ENCODE measurements around the gene TSPEAR.
A peak's percentile ranks its signal among the peaks of the same experiment; 100 is the strongest.
"Not testable (repeated sequence)": the region's sequence is repeated elsewhere in the genome, so short reads cannot be mapped to it uniquely, and the experiment has no call there.

Gene TSPEAR

GRCh38 chr21:44511938-44512275 is 199.5 kb downstream of the TSPEAR start:
- DNase-seq = no peak

- DNase-seq = no peak
Measured at GRCh38 chr21:44511219-44511937, 200.0 kb downstream of the TSPEAR start.

GRCh38 chr21:44510508-44511218 is 200.7 kb downstream of the TSPEAR start:
- DNase-seq = peak; percentile 61

- DNase-seq = no peak
Measured at GRCh38 chr21:44510109-44510507, 201.3 kb downstream of the TSPEAR start.

- DNase-seq = no peak
Measured at GRCh38 chr21:44509539-44509938, 201.8 kb downstream of the TSPEAR start.

GRCh38 chr21:44508711-44509445 is 202.5 kb downstream of the TSPEAR start:
- DNase-seq = no peak

GRCh38 chr21:44508426-44508710 is 203.0 kb downstream of the TSPEAR start:
- DNase-seq = no peak

- DNase-seq = no peak
Measured at GRCh38 chr21:44507673-44508425, 203.5 kb downstream of the TSPEAR start.

- DNase-seq = no peak
Measured at GRCh38 chr21:44506279-44507255, 204.8 kb downstream of the TSPEAR start.

- DNase-seq = no peak
Measured at GRCh38 chr21:44505673-44506278, 205.6 kb downstream of the TSPEAR start.

- DNase-seq = no peak
Measured at GRCh38 chr21:44503901-44504399, 207.4 kb downstream of the TSPEAR start.

GRCh38 chr21:44503006-44503889 is 208.1 kb downstream of the TSPEAR start:
- not testable (repeated sequence) for DNase-seq

GRCh38 chr21:44502171-44502958 is 209.0 kb downstream of the TSPEAR start:
- DNase-seq = no peak

- DNase-seq = no peak
Measured at GRCh38 chr21:44500111-44500510, 211.3 kb downstream of the TSPEAR start.

GRCh38 chr21:44499631-44500030 is 211.7 kb downstream of the TSPEAR start:
- no peak for DNase-seq

GRCh38 chr21:44499211-44499560 is 212.2 kb downstream of the TSPEAR start:
- no peak for DNase-seq

GRCh38 chr21:44498280-44499210 is 212.8 kb downstream of the TSPEAR start:
- no peak for DNase-seq

GRCh38 chr21:44497703-44498126 is 213.7 kb downstream of the TSPEAR start:
- DNase-seq = no peak
